Measurements from ENCODE around the gene HNRNPF. TPM values are rescaled to one million over a fixed set of nuclear protein-coding genes. Genes with fewer than 3 reads are reported as not detected.
"Not testable (repeated sequence)": the region's sequence is repeated elsewhere in the genome, so short reads cannot be mapped to it uniquely, and the experiment has no call there.

The HNRNPF gene
- total RNA-seq, 4 donors from 2014 or later: 145 to 177 (median 160) TPM

GRCh38 chr10:43424416-43424815, 15.4 kb upstream of the HNRNPF start:
- Histone ChIP-seq H3K27ac (no peak overlapping the region), H3K4me1 (peaks cover 0 to 13% (median 6%) of the 10 kb centered on the region in 4 donors)

GRCh38 chr10:43421944-43422343, 13.0 kb upstream of the HNRNPF start:
- Histone ChIP-seq H3K27ac (peak overlapping the region; percentile 97 to 100 (median 98)), H3K4me1 (peaks cover 0 to 13% (median 6%) of the 10 kb centered on the region in 4 donors)
- H3K36me3 ChIP-seq, H3K4me3 ChIP-seq, H3K9me3 ChIP-seq, H3K27me3 ChIP-seq: not testable (repeated sequence)
- peak in 1 of 3 donors; percentile 70 for DNase-seq
- peak in 1 of 2 donors; percentile 30 for TF ChIP-seq POLR2A (IDR thresholded peaks at IDR 0.05)

More at GRCh38 chr10:43424416-43424815, 15.4 kb upstream of the HNRNPF start:
- Histone ChIP-seq H3K27me3 (no peaks in the 10 kb centered on the region), H3K9me3 (no peaks in the 10 kb centered on the region), H3K4me3 (no peak overlapping the region), H3K36me3 (no peaks in the 10 kb centered on the region)
- no peak for DNase-seq
- TF ChIP-seq CTCF (IDR thresholded peaks at IDR 0.05): no peak
- no peak for TF ChIP-seq POLR2A (IDR thresholded peaks at IDR 0.05)

GRCh38 chr10:43421519-43421918, 12.5 kb upstream of the HNRNPF start:
- no peaks in the 10 kb centered on the region for H3K36me3 ChIP-seq
- H3K27ac ChIP-seq: peak overlapping the region; percentile 97 to 100 (median 98)
- no peaks in the 10 kb centered on the region for H3K9me3 ChIP-seq
- peaks cover 0 to 13% (median 6%) of the 10 kb centered on the region in 4 donors for H3K4me1 ChIP-seq
- TF ChIP-seq CTCF (IDR thresholded peaks at IDR 0.05) (no peak), POLR2A (IDR thresholded peaks at IDR 0.05) (no peak)
- no peaks in the 10 kb centered on the region for H3K27me3 ChIP-seq
- H3K4me3 ChIP-seq: peak overlapping the region in 1 of 4 donors; percentile 64
- no peak for DNase-seq

- no peaks in the 10 kb centered on the region for H3K36me3 ChIP-seq
- no peaks in the 10 kb centered on the region for H3K9me3 ChIP-seq
- H3K4me3 ChIP-seq: peak overlapping the region; percentile 51 to 64 (median 58)
- peak overlapping the region; percentile 97 to 100 (median 98) for H3K27ac ChIP-seq
- peaks cover 0 to 13% (median 6%) of the 10 kb centered on the region in 4 donors for H3K4me1 ChIP-seq
- TF ChIP-seq CTCF (IDR thresholded peaks at IDR 0.05) (no peak), POLR2A (IDR thresholded peaks at IDR 0.05) (no peak)
- H3K27me3 ChIP-seq: no peaks in the 10 kb centered on the region
- DNase-seq: no peak
Observed at GRCh38 chr10:43421201-43421507, 12.2 kb upstream of the HNRNPF start.

- Histone ChIP-seq H3K9me3 (no peaks in the 10 kb centered on the region), H3K27me3 (no peaks in the 10 kb centered on the region), H3K4me3 (peak overlapping the region; percentile 51 to 64 (median 58)), H3K27ac (peak overlapping the region; percentile 97 to 100 (median 98)), H3K4me1 (peaks cover 0 to 13% (median 6%) of the 10 kb centered on the region in 4 donors), H3K36me3 (no peaks in the 10 kb centered on the region)
- TF ChIP-seq POLR2A (IDR thresholded peaks at IDR 0.05) (peak; percentile 84 to 91), CTCF (IDR thresholded peaks at IDR 0.05) (peak in 3 of 6 experiments; percentile 13 to 17 (median 15))
- DNase-seq: peak; percentile 79 to 94 (median 92)
Observed at GRCh38 chr10:43420369-43421200, 11.6 kb upstream of the HNRNPF start.

GRCh38 chr10:43419997-43420368, 11.0 kb upstream of the HNRNPF start:
- no peaks in the 10 kb centered on the region for H3K36me3 ChIP-seq
- TF ChIP-seq POLR2A (IDR thresholded peaks at IDR 0.05): no peak
- no peak for TF ChIP-seq CTCF (IDR thresholded peaks at IDR 0.05)
- H3K4me3 ChIP-seq: peak overlapping the region; percentile 51 to 64 (median 58)
- H3K9me3 ChIP-seq: no peaks in the 10 kb centered on the region
- H3K27ac ChIP-seq: peak overlapping the region; percentile 97 to 100 (median 98)
- H3K27me3 ChIP-seq: no peaks in the 10 kb centered on the region
- H3K4me1 ChIP-seq: peaks cover 0 to 13% (median 6%) of the 10 kb centered on the region in 4 donors
- no peak for DNase-seq

Data from Peyer's patch (tissue), 4 donors.